NCI-H2227 treated with DMSO at 0.1 percent for 48 hours (cell line): ENCODE data around the gene ACOT2.
A peak's percentile ranks its signal among the peaks of the same experiment; 100 is the strongest.
"Not testable (repeated sequence)": the region's sequence is repeated elsewhere in the genome, so short reads cannot be mapped to it uniquely, and the experiment has no call there.

Experiments
- DNase-seq: peaks from one replicate; lab custom pipeline; 2025; lab: John Stamatoyannopoulos, UW

Gene ACOT2, protein sequence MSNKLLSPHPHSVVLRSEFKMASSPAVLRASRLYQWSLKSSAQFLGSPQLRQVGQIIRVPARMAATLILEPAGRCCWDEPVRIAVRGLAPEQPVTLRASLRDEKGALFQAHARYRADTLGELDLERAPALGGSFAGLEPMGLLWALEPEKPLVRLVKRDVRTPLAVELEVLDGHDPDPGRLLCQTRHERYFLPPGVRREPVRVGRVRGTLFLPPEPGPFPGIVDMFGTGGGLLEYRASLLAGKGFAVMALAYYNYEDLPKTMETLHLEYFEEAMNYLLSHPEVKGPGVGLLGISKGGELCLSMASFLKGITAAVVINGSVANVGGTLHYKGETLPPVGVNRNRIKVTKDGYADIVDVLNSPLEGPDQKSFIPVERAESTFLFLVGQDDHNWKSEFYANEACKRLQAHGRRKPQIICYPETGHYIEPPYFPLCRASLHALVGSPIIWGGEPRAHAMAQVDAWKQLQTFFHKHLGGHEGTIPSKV

DNA sequence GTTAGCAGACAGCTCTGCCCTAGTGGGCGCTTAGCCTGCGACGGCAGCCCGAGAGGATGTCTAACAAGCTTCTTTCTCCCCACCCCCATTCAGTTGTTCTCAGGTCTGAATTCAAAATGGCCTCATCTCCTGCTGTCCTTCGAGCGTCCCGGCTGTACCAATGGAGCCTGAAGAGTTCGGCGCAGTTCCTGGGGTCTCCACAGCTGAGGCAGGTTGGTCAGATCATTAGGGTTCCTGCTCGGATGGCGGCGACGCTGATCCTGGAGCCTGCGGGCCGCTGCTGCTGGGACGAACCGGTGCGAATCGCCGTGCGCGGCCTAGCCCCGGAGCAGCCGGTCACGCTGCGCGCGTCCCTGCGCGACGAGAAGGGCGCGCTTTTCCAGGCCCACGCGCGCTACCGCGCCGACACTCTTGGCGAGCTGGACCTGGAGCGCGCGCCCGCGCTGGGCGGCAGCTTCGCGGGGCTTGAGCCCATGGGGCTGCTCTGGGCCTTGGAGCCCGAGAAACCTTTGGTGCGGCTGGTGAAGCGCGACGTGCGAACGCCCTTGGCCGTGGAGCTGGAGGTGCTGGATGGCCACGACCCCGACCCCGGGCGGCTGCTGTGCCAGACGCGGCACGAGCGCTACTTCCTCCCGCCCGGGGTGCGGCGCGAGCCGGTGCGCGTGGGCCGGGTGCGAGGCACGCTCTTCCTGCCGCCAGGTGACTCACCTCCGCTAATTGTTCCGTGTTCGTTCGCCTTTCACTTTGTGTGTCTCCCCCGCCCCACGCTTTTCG is at the start of gene ACOT2:
TSS of gene ACOT2 (plus strand) at position 29 of the 774 bp plus-strand sequence. CDS start at position 57, 28 bp downstream.
- peak; percentile 81 for DNase-seq

GRCh38 chr14:73521229-73521628 is 47.8 kb upstream of the ACOT2 start:
- DNase-seq = no peak

GRCh38 chr14:73524493-73524892 is 44.5 kb upstream of the ACOT2 start:
- no peak for DNase-seq

- DNase-seq = no peak
These were observed 42.7 kb upstream of the ACOT2 start for GRCh38 chr14:73526036-73526984.

- DNase-seq = not testable (repeated sequence)
These were observed 39.7 kb upstream of the ACOT2 start for GRCh38 chr14:73529356-73529755.

DNA sequence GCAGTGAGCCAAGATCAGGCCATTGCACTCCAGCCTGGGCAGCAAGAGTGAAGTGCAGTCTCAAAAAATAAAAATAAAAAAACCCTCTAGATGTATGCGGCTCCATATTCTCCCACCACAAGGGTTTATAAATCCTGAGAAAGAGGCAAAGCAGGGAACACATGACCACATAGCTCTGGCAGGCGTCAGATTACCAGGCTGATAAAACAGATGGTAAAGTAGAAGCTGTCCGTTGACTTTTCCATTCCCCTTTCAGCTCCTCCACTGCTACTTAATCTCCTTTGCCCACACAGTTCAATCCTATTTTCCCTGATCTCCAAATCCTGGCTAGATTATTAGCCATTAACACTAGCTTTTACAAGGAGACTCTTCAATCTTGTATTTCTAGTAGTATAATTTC is 37.0 kb upstream of the ACOT2 start:
- not testable (repeated sequence) for DNase-seq

GRCh38 chr14:73537244-73538045 is 31.6 kb upstream of the ACOT2 start:
- DNase-seq = peak; percentile 23

- DNase-seq = peak; percentile 14
These were observed 30.0 kb upstream of the ACOT2 start for GRCh38 chr14:73539017-73539416.

GRCh38 chr14:73542961-73543360 is 26.1 kb upstream of the ACOT2 start:
- not testable (repeated sequence) for DNase-seq

GRCh38 chr14:73545353-73545752 is 23.7 kb upstream of the ACOT2 start:
- not testable (repeated sequence) for DNase-seq

DNA sequence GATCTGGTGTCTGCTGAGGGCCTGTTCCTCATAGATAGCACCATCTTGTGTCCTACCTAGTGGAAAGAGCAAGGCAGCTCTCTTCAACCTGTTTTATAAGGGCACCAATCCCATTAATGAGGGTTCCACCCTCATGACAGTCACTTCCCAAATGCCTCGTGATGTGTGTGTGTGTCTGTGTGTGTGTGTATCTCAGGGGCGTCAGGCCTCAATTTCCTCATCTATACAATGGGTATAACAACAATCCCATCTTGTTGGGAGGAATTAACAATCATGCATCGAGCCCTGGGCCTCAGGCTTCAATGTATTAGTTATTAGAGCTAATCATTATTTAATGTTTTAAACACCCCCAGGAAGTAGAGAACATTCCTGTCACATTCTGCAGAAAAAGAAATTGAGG is 19.9 kb upstream of the ACOT2 start:
- not testable (repeated sequence) for DNase-seq

DNA sequence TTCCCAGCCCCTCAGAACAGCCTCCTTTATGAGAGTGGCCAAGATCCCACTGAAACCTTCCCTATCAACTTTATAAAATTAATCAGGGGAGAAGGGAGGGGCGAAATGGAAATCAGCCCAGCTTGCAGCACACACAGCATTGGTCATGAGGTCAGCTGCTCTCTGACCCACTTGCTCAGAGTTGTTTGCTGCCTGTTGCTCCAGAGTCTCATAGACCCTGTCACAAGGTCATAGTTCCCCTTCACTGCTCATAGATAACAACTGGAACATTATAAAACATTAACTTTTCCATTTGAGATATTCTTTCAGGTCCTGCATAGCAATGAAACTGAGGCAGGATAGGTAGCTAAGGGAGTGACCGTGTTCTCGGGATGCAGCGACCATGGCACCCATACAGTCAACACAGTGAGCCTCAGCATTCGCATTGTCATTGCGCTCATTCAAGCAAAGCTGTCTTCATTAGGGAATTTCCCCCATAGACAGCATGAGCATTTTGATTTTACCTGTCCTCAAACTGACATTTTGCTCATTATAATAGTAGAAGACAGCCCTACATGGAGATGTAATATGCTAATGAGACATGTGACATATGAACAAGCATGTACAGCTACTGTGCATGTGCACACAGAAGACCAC is 19.0 kb upstream of the ACOT2 start:
- DNase-seq = not testable (repeated sequence)

GRCh38 chr14:73553845-73554244 is 15.2 kb upstream of the ACOT2 start:
- no peak for DNase-seq

- DNase-seq = not testable (repeated sequence)
These were observed 11.8 kb upstream of the ACOT2 start for GRCh38 chr14:73557201-73557600.

DNA sequence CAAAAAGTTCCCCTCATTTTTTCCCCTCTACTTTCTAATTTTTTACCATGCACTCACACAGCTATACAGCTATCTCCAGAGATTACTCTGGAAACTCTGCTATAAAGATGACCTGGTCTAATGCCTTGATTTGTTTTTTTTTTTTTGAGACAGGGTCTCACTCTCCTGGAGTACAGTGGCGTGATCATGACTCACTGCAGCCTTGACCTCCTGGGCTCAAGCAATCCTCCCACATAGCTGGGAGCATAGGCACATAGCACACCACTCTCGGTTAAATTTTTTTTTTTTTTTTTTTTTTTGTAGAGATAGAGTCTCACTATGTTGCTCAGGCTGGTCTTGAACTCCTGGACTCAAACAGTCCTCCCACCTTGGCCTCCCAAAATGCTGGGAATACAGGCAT is 10.8 kb upstream of the ACOT2 start:
- not testable (repeated sequence) for DNase-seq

DNA sequence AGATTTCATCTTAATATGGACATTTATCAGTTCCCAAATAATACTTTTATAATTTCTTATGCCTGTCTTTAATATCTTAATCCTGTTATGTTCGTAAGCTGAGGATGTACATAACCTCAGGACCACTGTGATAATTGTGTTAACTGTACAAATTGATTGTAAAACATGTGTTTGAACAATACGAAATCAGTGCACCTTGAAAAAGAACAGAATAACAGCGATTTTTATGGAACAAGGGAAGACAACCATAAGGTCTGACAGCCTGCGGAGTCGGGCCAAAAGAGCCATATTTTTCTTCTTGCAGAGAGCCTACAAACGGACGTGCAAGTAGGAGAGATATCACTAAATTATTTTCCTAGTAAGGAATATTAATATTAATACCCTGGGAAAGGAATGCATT is 6.8 kb upstream of the ACOT2 start:
- DNase-seq = not testable (repeated sequence)

DNA sequence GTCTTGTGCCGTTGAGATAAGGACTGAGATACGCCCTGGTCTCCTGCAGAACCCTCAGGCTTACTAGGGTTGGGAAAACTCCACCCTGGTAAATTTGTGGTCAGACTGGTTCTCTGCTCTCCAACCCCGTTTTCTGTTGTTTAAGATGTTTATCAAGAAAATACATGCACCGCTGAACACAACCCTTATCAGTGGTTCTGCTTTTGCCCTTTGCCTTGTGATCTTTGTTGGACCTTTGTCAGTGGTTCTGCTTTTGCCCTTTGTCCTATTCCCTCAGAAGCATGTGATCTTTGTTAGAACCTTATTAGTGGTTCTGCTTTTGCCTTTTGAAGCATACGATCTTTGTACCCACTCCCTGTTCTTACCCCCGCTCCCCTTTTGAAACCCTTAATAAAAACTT is 6.3 kb upstream of the ACOT2 start:
- not testable (repeated sequence) for DNase-seq

GRCh38 chr14:73566431-73566830 is 2.6 kb upstream of the ACOT2 start:
- DNase-seq = not testable (repeated sequence)

DNA sequence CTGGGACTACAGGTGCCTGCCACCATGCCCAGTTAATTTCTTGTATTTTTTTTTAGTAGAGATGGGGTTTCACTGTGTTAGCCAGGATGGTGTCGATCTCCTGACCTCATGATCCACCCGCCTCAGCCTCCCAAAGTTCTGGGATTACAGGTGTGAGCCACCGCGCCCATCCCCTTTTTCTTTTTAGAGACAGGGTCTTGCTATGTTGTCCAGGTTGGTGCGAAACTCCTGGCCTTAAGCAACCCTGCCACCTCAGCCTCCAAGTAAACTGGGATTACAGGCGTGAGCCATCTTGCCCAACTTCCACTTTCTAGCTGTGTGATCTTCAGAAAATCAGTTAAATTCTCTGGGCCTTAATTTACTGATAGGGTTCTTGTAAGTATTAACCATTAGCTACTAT is 2.1 kb upstream of the ACOT2 start:
- not testable (repeated sequence) for DNase-seq

GRCh38 chr14:73567358-73567757 is 1.7 kb upstream of the ACOT2 start:
- no peak for DNase-seq
